ENCODE measurements around the gene CCDC14. TPM values are rescaled to one million over a fixed set of nuclear protein-coding genes. Genes with fewer than 3 reads are reported as not detected.
"Not testable (repeated sequence)": the region's sequence is repeated elsewhere in the genome, so short reads cannot be mapped to it uniquely, and the experiment has no call there.

Gene CCDC14
- total RNA-seq, 1 experiment from 2014 or later, result 50.6 TPM

- peaks cover 45% of the 10 kb centered on the region for H3K27me3 ChIP-seq (ENCODE audit: insufficient read depth, low read depth)
Observed at GRCh38 chr3:123971406-123971805, 10.4 kb upstream of the CCDC14 start.

GRCh38 chr3:123967260-123967659, 6.2 kb upstream of the CCDC14 start:
- H3K27ac ChIP-seq; H3K9me3 ChIP-seq (ENCODE audit: insufficient read depth, low read depth); intact Hi-C loops (cut with micrococcal nuclease; ENCODE audit: unreplicated experiment); BruUV-seq (replicated peaks); H3K9me2 ChIP-seq (ENCODE audit: insufficient read depth); H3K4me2 ChIP-seq; H3K79me2 ChIP-seq (ENCODE audit: low read depth); H2AFZ ChIP-seq; CTCF ChIA-PET; H3F3A ChIP-seq (ENCODE audit: insufficient read depth, low read depth); POLR2A ChIA-PET (ENCODE audit: unreplicated experiment); H4K20me1 ChIP-seq (ENCODE audit: insufficient read depth); DNase-seq; H3K4me3 ChIP-seq; H3K4me1 ChIP-seq (replicated peaks; ENCODE audit: insufficient read depth); H3K36me3 ChIP-seq (ENCODE audit: low read depth): not testable (repeated sequence)
- peaks cover 44% of the 10 kb centered on the region for H3K27me3 ChIP-seq (ENCODE audit: insufficient read depth, low read depth)

More at GRCh38 chr3:123971406-123971805, 10.4 kb upstream of the CCDC14 start:
- Histone ChIP-seq H4K20me1 (ENCODE audit: insufficient read depth) (no peaks in the 10 kb centered on the region), H2AFZ (no peak overlapping the region), H3K4me2 (no peak overlapping the region), H3K36me3 (ENCODE audit: low read depth) (no peaks in the 10 kb centered on the region), H3K4me1 (replicated peaks; ENCODE audit: insufficient read depth) (no peaks in the 10 kb centered on the region), H3K27ac (no peak overlapping the region), H3K79me2 (ENCODE audit: low read depth) (no peaks in the 10 kb centered on the region), H3K9me2 (ENCODE audit: insufficient read depth) (no peaks in the 10 kb centered on the region), H3K9me3 (ENCODE audit: insufficient read depth, low read depth) (no peaks in the 10 kb centered on the region), H3K4me3 (no peak overlapping the region), H3F3A (ENCODE audit: insufficient read depth, low read depth) (no peaks in the 10 kb centered on the region)
- ChIA-PET CTCF (no interaction called here), POLR2A (ENCODE audit: unreplicated experiment) (no interaction called here)
- no peak for TF ChIP-seq CTCF (conservative IDR thresholded peaks at IDR 0.05)
- TF ChIP-seq EZH2 (IDR thresholded peaks at IDR 0.05; ENCODE audit: low read depth), result no peak
- no peak for DNase-seq
- intact Hi-C loops (cut with micrococcal nuclease; ENCODE audit: unreplicated experiment), result no loop called here
- no TSS peak for BruUV-seq (replicated peaks)

- intact Hi-C loops (cut with micrococcal nuclease; ENCODE audit: unreplicated experiment); CTCF ChIA-PET: not testable (repeated sequence)
Observed at GRCh38 chr3:123966799-123967198, 5.8 kb upstream of the CCDC14 start.

GRCh38 chr3:123964793-123965192, 3.8 kb upstream of the CCDC14 start:
- CTCF ChIA-PET; BruUV-seq (replicated peaks): not testable (repeated sequence)
- intact Hi-C loops (cut with micrococcal nuclease; ENCODE audit: unreplicated experiment), result loop anchor here (5.0 kb wide), 1 partner anchor 232 kb away; no protein-coding TSS in a partner anchor

More at GRCh38 chr3:123966799-123967198, 5.8 kb upstream of the CCDC14 start:
- H3K9me2 ChIP-seq (ENCODE audit: insufficient read depth); BruUV-seq (replicated peaks); H3K4me1 ChIP-seq (replicated peaks; ENCODE audit: insufficient read depth); H3K9me3 ChIP-seq (ENCODE audit: insufficient read depth, low read depth); POLR2A ChIA-PET (ENCODE audit: unreplicated experiment); H4K20me1 ChIP-seq (ENCODE audit: insufficient read depth); H3K4me3 ChIP-seq; H3K79me2 ChIP-seq (ENCODE audit: low read depth); H3K4me2 ChIP-seq; H3K36me3 ChIP-seq (ENCODE audit: low read depth); DNase-seq; H3K27ac ChIP-seq; H2AFZ ChIP-seq; H3F3A ChIP-seq (ENCODE audit: insufficient read depth, low read depth): not testable (repeated sequence)
- peaks cover 42% of the 10 kb centered on the region for H3K27me3 ChIP-seq (ENCODE audit: insufficient read depth, low read depth)

More at GRCh38 chr3:123964793-123965192, 3.8 kb upstream of the CCDC14 start:
- H3K4me2 ChIP-seq; H3K36me3 ChIP-seq (ENCODE audit: low read depth); H3K79me2 ChIP-seq (ENCODE audit: low read depth); H3K27ac ChIP-seq; DNase-seq; H2AFZ ChIP-seq; H4K20me1 ChIP-seq (ENCODE audit: insufficient read depth); H3F3A ChIP-seq (ENCODE audit: insufficient read depth, low read depth); H3K9me2 ChIP-seq (ENCODE audit: insufficient read depth); POLR2A ChIA-PET (ENCODE audit: unreplicated experiment); H3K9me3 ChIP-seq (ENCODE audit: insufficient read depth, low read depth); H3K4me1 ChIP-seq (replicated peaks; ENCODE audit: insufficient read depth); H3K4me3 ChIP-seq: not testable (repeated sequence)
- H3K27me3 ChIP-seq (ENCODE audit: insufficient read depth, low read depth), result peaks cover 26% of the 10 kb centered on the region

Measured in PC-9 (cell line).